KOPT-K1 (cell line): ENCODE results near the gene CDH23.

Experiments used
- H3K27ac ChIP-seq: fragments of 200-600 bp; sonication (generic); 2 replicates; pipeline ENCODE4 v1.5.1; 2016; ENCODE audit warnings: antibody characterized with exemption, mild to moderate bottlenecking, low read depth, low read length; ENCODE audit not compliant: poor library complexity, severe bottlenecking
- H3K36me3 ChIP-seq: fragments of 200-600 bp; sonication (generic); 2 replicates; pipeline ENCODE4 v1.5.1; 2017; ENCODE audit warnings: antibody characterized with exemption, mild to moderate bottlenecking, low read length, moderate library complexity; ENCODE audit not compliant: insufficient read depth
- H3K9me3 ChIP-seq: fragments of 200-600 bp; sonication (generic); 2 replicates; pipeline ENCODE4 v1.5.1; 2017; ENCODE audit warnings: antibody characterized with exemption, low read length, mild to moderate bottlenecking; ENCODE audit not compliant: insufficient read depth, poor library complexity, severe bottlenecking

Gene CDH23

DNA sequence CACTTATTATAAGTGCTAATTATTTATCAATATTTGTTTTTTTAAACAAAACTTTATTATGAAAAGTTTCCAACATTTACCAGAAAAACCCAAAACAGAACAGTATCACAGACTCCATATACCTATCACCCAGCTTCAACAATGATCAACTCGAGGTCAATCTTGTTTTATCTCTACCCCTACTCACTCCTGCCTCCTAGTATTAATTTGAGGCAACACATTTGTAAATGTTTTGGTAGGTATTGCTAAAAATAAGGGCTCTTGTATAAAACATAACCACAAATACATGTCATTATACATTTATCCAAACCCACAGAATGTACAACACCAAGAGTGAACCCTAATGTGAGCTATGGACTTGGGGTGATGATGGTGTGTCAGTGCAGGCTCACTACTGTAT is 15.9 kb upstream of the CDH23 start:
- H3K9me3 ChIP-seq, result no peaks in the 10 kb centered on the region
- H3K36me3 ChIP-seq, result no peaks in the 10 kb centered on the region
- no peak overlapping the region for H3K27ac ChIP-seq

DNA sequence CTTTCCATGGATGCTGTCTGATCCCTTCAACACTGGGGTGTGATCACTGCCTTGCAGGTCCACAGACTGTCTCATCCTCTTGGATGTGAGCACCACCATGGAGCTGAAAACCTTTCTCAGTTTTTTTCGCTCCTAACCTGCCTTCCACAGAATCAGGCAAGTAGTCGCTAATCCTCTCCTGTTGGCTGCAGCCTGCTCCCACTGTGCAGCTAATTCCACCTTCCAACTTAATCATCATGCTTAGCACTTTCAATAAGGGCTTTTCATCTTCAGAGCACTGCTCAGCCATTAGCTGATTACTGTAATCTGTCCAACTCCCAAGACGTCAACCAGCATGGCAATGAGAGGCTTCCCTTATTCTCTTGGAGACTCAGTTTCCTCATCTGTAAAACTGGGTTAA is 15.1 kb upstream of the CDH23 start:
- Histone ChIP-seq H3K36me3 (no peaks in the 10 kb centered on the region), H3K27ac (no peak overlapping the region), H3K9me3 (no peaks in the 10 kb centered on the region)

DNA sequence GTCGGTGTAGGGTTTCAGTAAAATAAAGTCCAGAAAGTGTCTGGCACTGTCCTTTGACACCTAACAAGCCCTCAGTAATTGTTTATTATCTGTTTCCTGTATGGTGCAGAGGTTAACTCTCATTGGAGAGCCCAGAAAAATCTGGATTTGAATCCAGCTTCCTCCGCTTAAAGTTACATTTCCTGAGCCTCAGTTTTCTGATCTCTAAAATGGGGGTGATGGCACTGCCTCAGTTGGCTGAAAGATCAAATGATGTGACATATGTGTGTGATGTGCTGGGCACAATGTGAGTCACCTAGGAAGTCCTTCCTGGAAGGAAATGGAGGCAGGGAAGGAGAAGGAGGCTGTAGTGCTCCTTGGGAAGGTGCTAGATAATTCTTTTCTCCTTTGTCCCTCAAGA is 14.7 kb upstream of the CDH23 start:
- no peaks in the 10 kb centered on the region for H3K36me3 ChIP-seq
- no peaks in the 10 kb centered on the region for H3K9me3 ChIP-seq
- no peak overlapping the region for H3K27ac ChIP-seq

DNA sequence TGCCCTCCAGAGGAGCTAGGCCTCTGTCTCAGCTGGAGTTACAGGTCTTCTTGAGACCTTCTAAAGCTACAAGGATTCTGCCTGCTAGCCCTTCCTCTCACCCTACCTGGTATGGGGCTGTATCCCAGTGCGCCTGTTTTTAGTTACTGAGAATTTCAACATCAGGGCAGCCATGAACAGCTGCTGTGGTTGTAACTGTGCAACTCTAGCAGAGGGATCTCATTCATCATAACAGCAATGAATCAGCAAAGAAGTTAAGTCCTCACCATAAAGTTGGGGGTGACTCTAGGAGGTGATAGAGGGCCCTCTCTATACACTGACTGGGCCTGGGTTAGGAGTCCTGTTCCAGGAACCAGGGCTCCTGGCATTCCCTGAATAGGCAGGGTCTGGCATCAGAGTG is 14.0 kb upstream of the CDH23 start:
- Histone ChIP-seq H3K27ac (no peak overlapping the region), H3K36me3 (no peaks in the 10 kb centered on the region), H3K9me3 (no peaks in the 10 kb centered on the region)

DNA sequence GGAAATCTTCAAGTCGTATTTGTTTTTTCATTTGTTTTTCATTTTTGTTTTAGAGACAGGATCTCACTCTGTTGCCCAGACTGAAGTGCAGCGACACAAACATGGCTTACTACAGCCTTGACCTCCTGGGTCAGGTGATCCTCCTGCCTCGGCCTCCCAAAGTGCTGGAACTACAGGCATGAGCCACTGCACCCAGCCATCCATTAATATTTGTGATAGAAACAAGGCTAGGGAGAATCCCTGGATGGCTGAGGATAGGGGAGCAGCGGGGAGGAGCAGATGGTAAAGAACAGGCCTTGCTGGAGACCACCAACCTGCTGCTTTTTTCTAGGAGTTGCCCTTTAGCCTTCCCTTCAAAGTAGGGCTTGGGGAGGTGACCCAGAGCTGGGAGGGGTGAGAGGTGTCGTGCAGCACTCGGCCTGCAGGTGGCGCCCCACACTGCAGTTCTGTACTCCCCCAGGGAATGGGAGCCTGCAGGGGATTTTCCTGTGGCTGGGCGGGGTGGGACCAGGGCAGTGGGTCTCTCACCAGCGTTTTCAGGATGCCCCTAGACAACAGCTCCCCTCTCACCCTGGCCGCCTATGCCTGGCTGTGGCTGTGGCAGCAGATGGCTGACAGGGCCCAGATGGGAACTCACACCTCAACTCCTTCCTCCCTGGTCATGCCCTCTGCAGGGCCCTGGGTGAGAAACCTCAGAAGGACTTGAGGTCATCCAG is 12.6 kb upstream of the CDH23 start:
- H3K27ac ChIP-seq, result no peak overlapping the region
- no peaks in the 10 kb centered on the region for H3K36me3 ChIP-seq
- H3K9me3 ChIP-seq, result no peaks in the 10 kb centered on the region

DNA sequence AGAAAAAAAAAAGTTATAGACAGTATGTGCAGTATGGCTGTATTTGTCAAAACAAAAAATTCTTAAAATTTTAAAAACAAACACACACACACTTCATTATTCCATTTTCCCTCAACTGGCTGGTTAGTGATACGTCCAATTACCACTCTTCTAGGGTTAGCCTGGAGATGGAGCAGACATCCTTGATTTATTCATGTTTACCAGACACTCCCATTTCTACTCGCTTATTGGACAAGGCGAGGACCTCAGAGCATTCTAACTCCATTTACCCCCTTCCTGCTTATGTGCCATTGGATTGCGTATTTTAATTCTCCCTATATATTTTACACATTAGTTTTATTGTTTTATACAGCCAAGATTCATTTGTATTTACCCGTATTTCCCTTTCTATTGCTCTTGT is 8.5 kb upstream of the CDH23 start:
- H3K9me3 ChIP-seq, result no peaks in the 10 kb centered on the region
- no peak overlapping the region for H3K27ac ChIP-seq
- H3K36me3 ChIP-seq, result no peaks in the 10 kb centered on the region

DNA sequence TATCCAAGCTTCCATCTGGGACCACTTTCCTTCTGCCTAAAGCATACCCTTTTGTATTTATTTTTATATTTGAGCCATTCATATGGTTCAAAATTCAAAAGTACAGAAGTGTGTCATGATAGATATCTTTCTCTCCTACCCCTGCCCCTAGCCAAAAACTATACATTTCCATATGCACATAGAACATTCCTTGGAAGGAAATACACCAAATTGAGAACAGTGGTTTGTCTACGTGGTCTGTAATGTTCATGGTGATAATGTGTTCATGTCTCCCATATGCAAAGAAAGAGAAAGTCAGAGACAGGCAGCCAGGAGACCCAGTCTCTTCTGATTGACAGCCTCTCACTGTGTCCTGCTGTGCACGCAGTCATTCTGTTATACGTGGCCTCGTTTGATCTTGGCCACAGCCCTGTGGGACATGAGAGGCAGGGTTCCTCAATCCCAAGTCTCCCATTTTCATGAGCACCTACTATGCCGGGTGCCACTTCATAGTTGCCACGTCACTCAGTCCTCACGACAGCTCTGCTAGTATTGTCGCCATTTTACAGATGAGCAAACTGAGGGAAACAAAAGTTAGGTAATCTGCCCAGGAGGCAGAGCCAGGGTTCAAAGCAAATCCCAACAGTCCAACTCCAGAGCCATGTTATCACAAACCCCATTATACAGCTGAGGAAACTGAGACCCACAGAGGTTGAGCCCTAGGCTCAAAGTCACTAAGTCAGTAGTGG is 8.0 kb upstream of the CDH23 start:
- Histone ChIP-seq H3K36me3 (no peaks in the 10 kb centered on the region), H3K9me3 (no peaks in the 10 kb centered on the region), H3K27ac (no peak overlapping the region)

DNA sequence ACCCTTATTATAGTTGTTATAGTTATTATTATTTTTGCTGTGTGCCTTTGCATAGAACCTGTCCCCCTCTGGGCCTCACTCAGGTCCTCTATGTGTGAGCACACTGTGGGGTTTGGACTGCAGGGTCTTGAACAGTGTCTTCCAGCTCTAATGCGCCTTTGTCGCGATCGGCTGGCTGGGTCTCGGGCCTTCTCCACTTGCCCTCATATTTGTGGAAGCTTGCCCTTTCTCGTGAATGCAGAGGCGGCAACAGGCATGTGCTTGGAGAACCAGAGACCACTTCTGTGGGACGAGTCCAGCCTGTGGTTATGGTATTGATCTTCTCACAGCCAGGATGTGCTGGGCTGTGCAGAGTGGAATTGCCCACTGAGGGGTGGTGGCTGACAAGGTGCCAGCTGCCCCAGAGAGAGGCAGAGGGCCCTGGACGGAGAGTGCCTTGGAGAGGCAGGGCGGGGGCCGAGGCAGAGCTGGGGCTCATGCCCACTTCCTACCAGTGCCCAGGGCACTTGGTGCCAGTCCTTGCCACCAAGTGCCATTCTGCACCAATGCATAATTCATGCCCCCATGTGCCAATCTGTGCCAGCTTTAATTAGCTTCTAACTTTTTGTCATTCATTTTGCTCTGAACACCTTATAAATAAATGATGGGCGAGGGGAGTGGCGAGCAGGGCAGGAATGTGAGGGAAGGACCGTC is 6.8 kb upstream of the CDH23 start:
- Histone ChIP-seq H3K27ac (no peak overlapping the region), H3K36me3 (no peaks in the 10 kb centered on the region), H3K9me3 (no peaks in the 10 kb centered on the region)

DNA sequence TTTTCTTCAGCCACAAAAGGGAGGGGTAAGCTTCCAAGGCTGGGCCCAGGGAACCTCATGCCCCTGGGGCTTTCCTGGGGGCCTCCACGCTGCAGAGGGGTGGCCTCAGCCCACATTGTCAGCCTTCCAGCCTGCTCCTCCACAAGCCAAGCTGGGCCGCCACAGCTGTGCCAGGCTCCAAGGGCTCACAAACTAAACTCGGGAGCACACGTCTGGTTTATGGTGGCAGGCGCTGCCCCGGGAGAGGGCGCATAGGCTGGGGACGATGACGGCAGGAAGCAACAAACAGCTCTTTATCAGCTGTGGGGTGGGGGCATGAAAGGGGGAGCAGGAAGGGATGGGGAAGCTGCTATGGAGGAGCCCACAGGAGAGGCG is 6.3 kb upstream of the CDH23 start:
- Histone ChIP-seq H3K9me3 (no peaks in the 10 kb centered on the region), H3K27ac (no peak overlapping the region), H3K36me3 (no peaks in the 10 kb centered on the region)

DNA sequence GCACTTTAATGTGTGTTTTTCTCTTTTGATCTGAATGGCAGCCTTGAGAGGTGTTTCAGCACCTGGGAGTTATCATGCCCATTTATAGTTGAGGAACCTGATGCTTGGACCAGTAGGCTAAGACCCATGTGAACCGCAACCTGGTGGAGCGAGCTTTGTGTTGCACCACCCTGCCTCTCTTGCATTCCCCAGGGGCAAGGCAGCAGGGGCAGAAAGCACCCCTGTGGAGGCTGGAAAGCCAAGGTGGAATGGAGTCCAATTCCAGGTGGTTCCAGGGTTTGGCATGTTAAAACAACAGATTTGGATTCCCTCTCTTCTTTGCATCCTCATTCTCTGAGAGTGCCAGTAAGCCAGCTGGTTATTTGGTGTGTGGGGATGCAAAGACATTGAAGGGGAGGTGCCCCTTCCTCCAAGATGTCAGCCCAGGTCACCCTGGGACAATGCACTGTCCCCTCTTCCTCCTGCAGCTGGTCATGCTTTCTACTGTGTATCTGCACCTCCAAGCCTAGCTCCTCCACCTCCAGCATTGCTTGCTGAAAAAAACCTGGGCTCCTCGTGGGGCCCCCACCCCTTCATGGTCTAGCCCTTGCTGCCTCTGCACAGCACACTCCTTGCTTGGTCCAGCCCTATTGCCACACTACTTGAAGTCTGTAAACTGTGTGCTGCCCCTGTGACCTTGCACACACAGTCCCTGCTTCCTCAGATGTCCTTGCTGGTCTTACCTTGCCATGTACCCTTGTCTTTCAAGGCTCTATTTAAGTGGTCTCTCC is 5.6 kb upstream of the CDH23 start:
- H3K36me3 ChIP-seq, result no peaks in the 10 kb centered on the region
- no peaks in the 10 kb centered on the region for H3K9me3 ChIP-seq
- no peak overlapping the region for H3K27ac ChIP-seq

DNA sequence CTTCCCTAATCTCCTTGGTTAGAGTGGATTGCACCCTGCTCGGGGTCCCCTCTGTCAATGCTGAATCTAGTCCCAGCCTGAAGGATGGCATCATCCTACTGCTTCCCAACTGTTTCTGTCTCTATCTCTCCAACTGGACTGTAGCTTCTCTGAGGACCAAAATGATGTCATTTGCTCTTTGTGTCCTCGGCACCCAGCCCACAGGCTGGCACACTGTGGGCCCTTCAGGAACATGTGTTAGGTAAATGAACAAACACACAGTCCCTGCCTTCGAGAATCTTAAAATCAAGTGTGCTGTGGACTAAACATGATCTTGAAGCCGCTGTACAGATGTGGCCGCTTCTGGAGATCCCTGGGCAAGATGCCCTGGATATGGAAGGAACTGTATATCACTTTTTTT is 5.0 kb upstream of the CDH23 start:
- Histone ChIP-seq H3K9me3 (no peaks in the 10 kb centered on the region), H3K36me3 (no peaks in the 10 kb centered on the region), H3K27ac (no peak overlapping the region)

DNA sequence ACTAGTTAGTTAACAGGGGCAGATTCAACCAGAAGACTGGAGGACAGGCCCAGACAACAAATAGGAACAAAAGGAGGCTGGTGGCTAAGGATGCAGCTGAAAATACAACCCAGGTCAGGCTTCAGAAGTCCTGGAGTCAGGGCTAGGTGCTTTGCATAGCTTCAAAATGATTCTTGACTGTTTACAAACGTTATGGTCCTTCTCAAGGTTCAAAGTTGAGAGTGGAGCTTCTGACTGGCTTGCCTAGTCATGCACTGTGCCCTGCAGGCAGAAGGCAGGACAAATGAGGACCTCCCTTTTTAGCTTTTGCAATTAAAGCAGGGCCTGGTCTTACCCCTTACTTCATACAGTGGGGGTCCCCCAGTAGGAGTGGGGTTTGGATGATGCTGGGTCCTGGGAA is 4.4 kb upstream of the CDH23 start:
- Histone ChIP-seq H3K36me3 (no peaks in the 10 kb centered on the region), H3K9me3 (no peaks in the 10 kb centered on the region), H3K27ac (no peak overlapping the region)

DNA sequence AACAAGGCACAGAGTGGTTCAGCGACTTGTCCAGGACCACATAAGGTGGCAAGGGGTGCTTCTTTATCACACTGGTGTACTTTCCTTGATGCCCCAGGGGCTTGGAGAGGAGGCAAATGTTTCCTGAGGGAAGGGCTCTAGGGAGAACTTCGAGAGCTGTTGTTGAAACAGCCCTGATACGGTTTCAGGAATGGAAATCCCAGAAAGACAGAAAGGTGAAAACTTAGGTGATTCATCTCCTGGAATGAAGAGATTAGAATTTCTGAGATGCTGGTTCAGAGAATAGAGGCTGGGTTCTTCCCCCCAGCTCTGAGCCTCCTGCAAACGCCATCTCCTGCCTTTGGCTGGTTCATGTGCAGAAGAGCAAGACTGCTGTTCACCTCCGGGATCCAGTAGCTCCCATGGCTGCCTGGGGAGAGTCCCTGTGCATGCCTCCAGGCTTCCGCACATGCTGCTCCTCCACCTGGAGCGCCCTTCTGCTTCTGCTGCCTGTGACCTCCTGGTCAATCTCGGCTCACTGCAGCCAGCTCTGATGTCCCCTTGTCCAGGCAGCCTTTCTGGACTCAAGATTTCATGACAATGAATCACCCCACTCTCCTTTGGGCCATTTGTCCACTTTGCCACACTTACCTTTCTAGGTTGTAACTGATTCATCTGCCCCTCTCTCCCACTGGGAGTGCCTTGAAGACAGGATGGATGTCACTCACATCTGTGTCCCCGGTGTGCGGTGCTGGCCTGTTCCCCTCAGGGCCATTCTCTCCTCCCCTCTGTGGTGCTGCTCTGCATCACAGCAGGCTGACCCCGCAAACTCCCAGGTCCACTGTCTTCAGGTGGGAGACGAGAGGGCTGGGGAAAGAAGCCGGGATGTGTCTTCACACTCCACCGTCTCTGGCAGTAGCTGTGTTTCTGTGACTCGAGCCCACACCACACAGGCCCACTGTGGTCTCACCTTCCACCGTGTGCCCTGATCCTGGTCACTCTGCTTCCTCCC is 3.6 kb upstream of the CDH23 start:
- Histone ChIP-seq H3K9me3 (no peaks in the 10 kb centered on the region), H3K27ac (no peak overlapping the region), H3K36me3 (no peaks in the 10 kb centered on the region)

DNA sequence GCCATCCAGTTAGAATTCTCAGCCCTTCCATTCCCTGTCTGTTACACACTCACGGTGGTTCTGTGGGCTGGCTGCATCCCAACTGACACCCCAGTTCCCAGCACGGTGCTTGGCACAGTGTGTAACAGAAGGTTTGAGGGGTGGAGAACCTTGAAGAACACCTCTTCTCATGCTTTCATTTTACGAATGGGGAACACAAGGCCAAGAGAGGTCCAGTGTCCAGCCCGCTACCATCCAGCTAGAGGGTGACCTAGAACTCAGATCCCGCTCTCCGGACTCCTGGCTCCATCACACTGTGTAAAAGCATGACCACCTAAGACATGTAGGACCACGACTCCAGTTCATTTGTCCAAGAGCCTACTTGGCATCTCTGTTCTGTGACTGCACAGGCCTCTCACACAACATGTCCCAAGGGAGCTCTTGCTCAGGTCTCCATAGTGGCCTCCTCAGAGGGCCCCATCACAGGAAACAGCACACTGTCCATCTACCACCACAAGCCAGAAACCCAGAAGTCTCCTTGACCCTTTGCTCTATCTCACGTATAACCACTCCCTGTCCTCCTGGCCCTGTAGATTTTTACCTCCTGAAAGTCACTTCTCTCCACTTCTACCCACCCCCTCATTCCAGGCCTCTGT is 2.8 kb upstream of the CDH23 start:
- Histone ChIP-seq H3K27ac (no peak overlapping the region), H3K9me3 (no peaks in the 10 kb centered on the region), H3K36me3 (no peaks in the 10 kb centered on the region)
